CD14-positive monocyte (primary cell): ENCODE data around the gene BFSP1. TPM values are rescaled to one million over a fixed set of nuclear protein-coding genes. Genes with fewer than 3 reads are reported as not detected.

ENCODE experiments used
- DNase-seq, 3 donors: peaks; one replicate each; pipeline ENCODE4 v3.0.0-alpha.2; 2011 to 2022
- H2AFZ ChIP-seq: 2 replicates; pipeline ENCODE4 v1.6.0; 2012; ENCODE audit warnings: mild to moderate bottlenecking, low read depth, low read length, inconsistent platforms; ENCODE audit not compliant: insufficient read depth, poor library complexity, severe bottlenecking
- H3K27ac ChIP-seq, 2 donors: 1 replicate in 1 of 2; 2 replicates in 1 of 2; pipeline ENCODE4 v1.5.1; 2012 to 2013; ENCODE audit warnings: low read length in 2 of 2, control low read depth in 1 of 2, inconsistent platforms in 1 of 2, low read depth in 1 of 2, mild to moderate bottlenecking in 1 of 2
- H3K27me3 ChIP-seq, 2 donors: one replicate each; pipeline versions ENCODE4 v1.6.0 to v1.6.1; 2011 to 2013; ENCODE audit warnings: low read length in 2 of 2; ENCODE audit not compliant: control insufficient read depth in 2 of 2, insufficient read depth in 2 of 2
- H3K36me3 ChIP-seq, 2 donors: replicated peaks in 1 of 2; 1 replicate in 1 of 2; 2 replicates in 1 of 2; pipeline versions ENCODE4 v1.5.1 to v1.6.1; 2012 to 2013; ENCODE audit warnings: low read length in 2 of 2, control low read depth in 1 of 2, inconsistent platforms in 1 of 2, mild to moderate bottlenecking in 1 of 2; ENCODE audit not compliant: insufficient read depth in 2 of 2, control insufficient read depth in 1 of 2
- H3K4me1 ChIP-seq, 2 donors: 1 replicate in 1 of 2; 2 replicates in 1 of 2; pipeline versions ENCODE4 v1.5.1 to v1.6.1; 2012 to 2013; ENCODE audit warnings: low read length in 2 of 2, control low read depth in 1 of 2, inconsistent platforms in 1 of 2, mild to moderate bottlenecking in 1 of 2, moderate library complexity in 1 of 2; ENCODE audit not compliant: insufficient read depth in 2 of 2, control insufficient read depth in 1 of 2
- H3K4me2 ChIP-seq: replicated peaks from 2 replicates; pipeline ENCODE3; 2012; ENCODE audit warnings: low read length, moderate library complexity, mild to moderate bottlenecking; ENCODE audit not compliant: poor library complexity, severe bottlenecking; ENCODE audit errors: extremely low read depth
- H3K4me3 ChIP-seq, 3 experiments: fragments of 200-600 bp in 1 of 3; sonication (generic) in 1 of 3; replicated peaks in 1 of 3; 1 replicate in 2 of 3; 2 replicates in 1 of 3; pipeline ENCODE4 v1.5.1; 2011 to 2013; ENCODE audit warnings: low read length in 3 of 3, mild to moderate bottlenecking in 3 of 3, control low read depth in 2 of 3, low read depth in 2 of 3, inconsistent platforms in 1 of 3, moderate library complexity in 1 of 3
- H3K79me2 ChIP-seq: 2 replicates; pipeline ENCODE4 v1.6.0; 2012; ENCODE audit warnings: mild to moderate bottlenecking, control low read depth, inconsistent platforms, low read length, moderate library complexity; ENCODE audit not compliant: insufficient read depth
- H3K9ac ChIP-seq: 2 replicates; pipeline ENCODE4 v1.6.0; 2017; ENCODE audit warnings: low read length, mild to moderate bottlenecking; ENCODE audit not compliant: insufficient read depth, poor library complexity, severe bottlenecking
- H3K9me3 ChIP-seq, 2 donors: replicated peaks in 1 of 2; 1 replicate in 1 of 2; 2 replicates in 1 of 2; pipeline versions ENCODE4 v1.5.1 to v1.6.1; 2012 to 2013; ENCODE audit warnings: low read length in 2 of 2, control low read depth in 1 of 2; ENCODE audit not compliant: control insufficient read depth in 1 of 2, insufficient read depth in 1 of 2
- H4K20me1 ChIP-seq: 2 replicates; pipeline ENCODE4 v1.6.0; 2012; ENCODE audit warnings: mild to moderate bottlenecking, low read length, control low read depth, moderate library complexity; ENCODE audit not compliant: insufficient read depth
- H3K27ac Mint-ChIP-seq, 7 donors: one replicate each; pipeline ENCODE4 v1.8.0; 2020; ENCODE audit warnings: mild to moderate bottlenecking in 7 of 7, mixed read lengths in 7 of 7, moderate library complexity in 6 of 7, inconsistent platforms in 2 of 7
- H3K27me3 Mint-ChIP-seq, 3 donors: one replicate each; pipeline ENCODE4 v1.8.0; 2021 to 2022; ENCODE audit warnings: low read depth in 3 of 3, mild to moderate bottlenecking in 3 of 3, mixed read lengths in 3 of 3, moderate library complexity in 3 of 3, inconsistent platforms in 1 of 3
- H3K36me3 Mint-ChIP-seq, 2 donors: one replicate each; pipeline ENCODE4 v1.8.0; 2020; ENCODE audit warnings: mixed read lengths in 2 of 2, inconsistent platforms in 1 of 2, mild to moderate bottlenecking in 1 of 2
- H3K4me1 Mint-ChIP-seq: one replicate; pipeline ENCODE4 v1.8.0; 2020; ENCODE audit warnings: mild to moderate bottlenecking, mixed read lengths
- H3K4me3 Mint-ChIP-seq, 2 donors: one replicate each; pipeline ENCODE4 v1.8.0; 2020; ENCODE audit warnings: mild to moderate bottlenecking in 2 of 2, mixed read lengths in 2 of 2, moderate library complexity in 1 of 2
- H3K9me3 Mint-ChIP-seq, 7 donors: one replicate each; pipeline ENCODE4 v1.8.0; 2020 to 2022; ENCODE audit warnings: mixed read lengths in 7 of 7, mild to moderate bottlenecking in 6 of 7, moderate library complexity in 6 of 7, inconsistent platforms in 2 of 7
- CTCF ChIP-seq: fragments of 200-600 bp; IDR thresholded peaks from one replicate; pipeline ENCODE4 v1.8.0; 2022; ENCODE audit warnings: antibody characterized with exemption, mild to moderate bottlenecking
- WGBS: methylation state at CpG from one replicate; pipeline ENCODE4 v1.1.5; 2013; ENCODE audit warnings: missing lambda C conversion rate; ENCODE audit not compliant: insufficient coverage; 5-methylcytosine and 5-hydroxymethylcytosine counted together
- intact Hi-C, 2 donors: fragments of 100-400 bp; cut with micrococcal nuclease; formaldehyde crosslinking; loops; one replicate each; pipeline versions ENCODE4 v1.15.0 to v1.15.1; 2023
- polyA plus RNA-seq, 3 donors: library from polyadenylated mRNA; depleted of rRNA in 1 of 3; unstranded in 2 of 3; stranded (reverse) in 1 of 3; fragments of 300-500 nt in 2 of 3; fragments of >200 nt in 1 of 3; fragmentation: Illumina TruSeq in 2 of 3; gene quantifications; 1 replicate in 2 of 3; 2 replicates in 1 of 3; pipeline ENCODE4 v1.2.3, GENCODE V29; 2012 to 2021

Gene BFSP1
- polyA plus RNA-seq, 3 donors = not detected

GRCh38 chr20:17456279-17456678, 74.9 kb downstream of the BFSP1 start:
- no peaks in the 10 kb centered on the region for H3K36me3 ChIP-seq
- H3K9ac ChIP-seq = no peak overlapping the region
- H3K9me3 ChIP-seq = no peaks in the 10 kb centered on the region
- no peak for TF ChIP-seq CTCF
- no peaks in the 10 kb centered on the region for H3K79me2 ChIP-seq
- Mint-ChIP-seq H3K27me3 (peaks cover 2 to 12% (median 8%) of the 10 kb centered on the region in 3 donors), H3K4me1 (no peaks in the 10 kb centered on the region), H3K9me3 (peaks cover 0 to 7% (median 2%) of the 10 kb centered on the region in 7 donors), H3K27ac (no peak overlapping the region), H3K36me3 (no peaks in the 10 kb centered on the region), H3K4me3 (no peak overlapping the region)
- H3K4me1 ChIP-seq = no peaks in the 10 kb centered on the region
- no peak overlapping the region for H3K4me3 ChIP-seq
- no peaks in the 10 kb centered on the region for H3K27me3 ChIP-seq
- intact Hi-C loops = no loop called here
- 94% methylated on average over 8 of the region's 8 CpGs for WGBS
- DNase-seq = no peak
- H2AFZ ChIP-seq = no peak overlapping the region
- no peak overlapping the region for H3K4me2 ChIP-seq
- H3K27ac ChIP-seq = no peak overlapping the region
- no peaks in the 10 kb centered on the region for H4K20me1 ChIP-seq

- Mint-ChIP-seq H3K4me1 (no peaks in the 10 kb centered on the region), H3K9me3 (peaks cover 0 to 2% (median 0%) of the 10 kb centered on the region in 7 donors), H3K27me3 (peaks cover 2 to 14% (median 8%) of the 10 kb centered on the region in 3 donors), H3K36me3 (no peaks in the 10 kb centered on the region), H3K27ac (no peak overlapping the region), H3K4me3 (no peak overlapping the region)
- H3K79me2 ChIP-seq = no peaks in the 10 kb centered on the region
- no peak overlapping the region for H3K27ac ChIP-seq
- H4K20me1 ChIP-seq = no peaks in the 10 kb centered on the region
- H2AFZ ChIP-seq = no peak overlapping the region
- no peaks in the 10 kb centered on the region for H3K9me3 ChIP-seq
- H3K4me3 ChIP-seq = no peak overlapping the region
- no peaks in the 10 kb centered on the region for H3K36me3 ChIP-seq
- no peak for DNase-seq
- no peak for TF ChIP-seq CTCF
- H3K27me3 ChIP-seq = no peaks in the 10 kb centered on the region
- H3K9ac ChIP-seq = no peak overlapping the region
- no peaks in the 10 kb centered on the region for H3K4me1 ChIP-seq
- intact Hi-C loops = no loop called here
- H3K4me2 ChIP-seq = no peak overlapping the region
- 91% methylated on average over 21 of the region's 22 CpGs for WGBS
These were observed 77.6 kb downstream of the BFSP1 start for GRCh38 chr20:17453592-17453991.
